ENCODE measurements around the gene FHIT. TPM values are rescaled to one million over a fixed set of nuclear protein-coding genes. Genes with fewer than 3 reads are reported as not detected.
"Not testable (repeated sequence)": the region's sequence is repeated elsewhere in the genome, so short reads cannot be mapped to it uniquely, and the experiment has no call there.

Gene FHIT
- total RNA-seq, 1 experiment from 2014 or later, result 3.9 TPM

DNA sequence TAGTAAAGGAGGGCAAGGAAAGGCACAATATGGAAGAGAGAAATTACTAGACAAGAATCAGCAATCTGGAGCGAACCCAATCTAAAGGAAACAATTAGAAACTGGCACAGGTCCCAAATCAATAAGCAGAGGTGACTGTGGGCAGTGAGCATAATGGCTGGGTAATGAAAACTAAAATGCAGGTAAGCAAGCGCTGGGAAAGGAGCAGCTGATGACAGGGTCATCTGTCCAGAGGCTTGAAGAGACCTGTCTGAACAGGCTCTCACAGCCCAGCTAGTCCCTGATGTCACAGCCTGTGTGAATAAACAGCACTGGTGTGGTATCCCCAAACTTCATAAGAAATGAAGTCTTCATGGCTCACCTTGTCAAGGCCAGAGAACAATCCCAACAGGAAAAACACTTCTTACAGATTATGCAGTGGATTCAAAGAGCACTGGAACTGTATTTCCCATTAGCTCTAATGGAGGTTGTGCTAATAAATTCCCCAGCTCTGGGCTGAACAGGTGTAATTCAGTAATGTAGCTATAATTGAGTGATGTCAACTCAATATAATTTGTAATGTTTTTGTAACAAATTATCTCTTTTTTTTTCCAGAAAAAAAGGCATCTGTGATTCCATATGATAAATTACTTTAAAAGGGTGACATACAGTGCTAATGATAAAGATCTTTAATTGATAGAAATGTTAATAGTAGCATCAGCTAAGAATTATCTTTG is 197.3 kb downstream of the FHIT start:
- no peak for DNase-seq (ENCODE audit: low read depth, low spot score)
- in situ Hi-C loops (cut with HindIII; ENCODE audit: low pct_unique_long_range_greater_than_20kb, low sequenced_read_pairs), result no loop called here

DNA sequence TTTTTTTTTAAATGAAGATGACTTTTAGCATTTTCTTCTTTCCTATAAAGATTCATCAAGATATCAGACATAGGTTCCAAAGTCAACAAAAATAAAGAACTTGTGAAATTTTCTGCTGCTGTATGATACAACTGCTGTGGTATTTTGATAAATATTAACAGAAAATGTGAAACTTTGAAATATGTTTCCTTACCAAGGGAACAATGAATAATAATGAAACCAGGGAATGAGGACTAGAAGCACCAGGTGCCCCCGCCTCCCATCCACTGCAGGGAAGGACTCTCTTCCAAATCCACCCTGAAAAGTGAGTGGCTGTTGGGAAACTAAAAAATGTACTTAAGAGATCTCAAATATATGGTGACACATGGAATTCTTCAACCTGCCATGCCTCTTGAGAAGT is 198.4 kb downstream of the FHIT start:
- in situ Hi-C loops (cut with HindIII; ENCODE audit: low pct_unique_long_range_greater_than_20kb, low sequenced_read_pairs), result no loop called here
- no peak for DNase-seq (ENCODE audit: low read depth, low spot score)

DNA sequence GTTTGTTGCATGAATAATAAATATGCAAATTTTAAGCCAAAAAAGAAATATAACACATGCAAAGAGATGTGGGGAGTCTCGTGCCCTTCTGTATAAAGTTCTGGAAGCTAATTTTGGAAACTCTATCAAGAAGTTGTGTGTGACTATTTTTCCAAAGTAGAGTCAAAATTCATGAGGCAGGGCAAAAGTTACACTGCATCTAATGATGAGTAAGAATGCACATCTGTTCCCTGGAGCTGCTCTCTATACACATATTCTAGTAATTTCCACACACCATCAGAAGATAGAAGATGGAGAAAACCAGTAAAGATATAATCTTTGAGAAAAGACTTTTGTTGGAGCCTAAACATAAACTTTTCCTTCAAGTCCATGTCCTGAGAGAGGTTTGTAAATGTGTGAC is 199.6 kb downstream of the FHIT start:
- in situ Hi-C loops (cut with HindIII; ENCODE audit: low pct_unique_long_range_greater_than_20kb, low sequenced_read_pairs), result no loop called here
- no peak for DNase-seq (ENCODE audit: low read depth, low spot score)

DNA sequence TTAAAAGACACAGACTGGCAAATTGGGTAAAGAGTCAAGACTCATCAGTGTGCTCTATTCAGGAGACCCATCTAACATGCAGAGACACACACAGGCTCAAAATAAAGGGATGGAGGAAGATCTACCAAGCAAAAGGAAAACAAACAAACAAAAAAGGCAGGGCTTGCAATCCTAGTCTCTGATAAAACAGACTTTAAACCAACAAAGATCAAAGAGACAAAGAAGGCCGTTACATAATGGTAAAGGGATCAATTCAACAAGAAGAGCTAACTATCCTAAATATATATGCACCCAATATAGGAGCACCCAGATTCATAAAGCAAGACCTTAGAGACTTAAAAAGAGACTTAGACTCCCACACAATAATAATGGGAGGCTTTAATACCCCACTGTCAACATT is 206.1 kb downstream of the FHIT start:
- DNase-seq (ENCODE audit: low read depth, low spot score); in situ Hi-C loops (cut with HindIII; ENCODE audit: low pct_unique_long_range_greater_than_20kb, low sequenced_read_pairs): not testable (repeated sequence)

DNA sequence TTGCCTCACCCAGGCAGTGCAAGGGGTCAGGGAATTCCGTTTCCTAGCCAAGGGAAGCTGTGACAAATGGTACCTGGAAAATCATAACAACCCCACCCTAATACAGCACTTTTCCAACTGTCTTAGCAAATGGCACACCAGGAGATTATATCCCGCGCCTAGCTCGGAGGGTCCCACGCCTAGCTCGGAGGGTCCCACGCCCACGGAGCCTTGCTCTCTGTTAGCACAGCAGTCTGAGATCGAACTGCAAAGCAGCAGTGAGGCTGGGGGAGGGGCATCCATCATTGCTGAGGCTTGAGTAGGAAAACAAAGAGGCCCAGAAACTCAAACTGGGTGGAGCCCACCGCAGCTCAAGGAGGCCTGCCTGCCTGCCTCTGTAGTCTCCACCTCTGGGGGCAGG is 208.1 kb downstream of the FHIT start:
- no peak for DNase-seq (ENCODE audit: low read depth, low spot score)
- in situ Hi-C loops (cut with HindIII; ENCODE audit: low pct_unique_long_range_greater_than_20kb, low sequenced_read_pairs), result no loop called here

DNA sequence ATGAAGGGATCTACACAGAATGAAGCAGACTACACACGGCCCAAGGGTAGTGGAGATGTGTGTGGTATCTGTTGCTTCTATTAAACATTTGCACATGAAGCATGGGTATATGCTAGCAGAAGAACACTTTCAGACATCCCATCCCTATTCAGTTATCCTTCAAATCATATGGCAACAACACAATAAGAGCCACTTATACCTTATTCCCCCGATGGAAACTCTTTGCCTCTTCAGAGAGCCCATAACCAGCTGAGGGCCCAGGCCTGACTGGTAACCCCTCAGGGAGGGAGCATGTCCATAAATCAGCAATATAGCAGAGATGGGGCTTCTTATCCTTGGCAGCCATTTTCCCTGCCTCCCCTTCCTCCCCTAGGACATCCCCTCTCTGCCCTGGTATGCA is 210.6 kb downstream of the FHIT start:
- in situ Hi-C loops (cut with HindIII; ENCODE audit: low pct_unique_long_range_greater_than_20kb, low sequenced_read_pairs), result no loop called here
- DNase-seq (ENCODE audit: low read depth, low spot score), result no peak

DNA sequence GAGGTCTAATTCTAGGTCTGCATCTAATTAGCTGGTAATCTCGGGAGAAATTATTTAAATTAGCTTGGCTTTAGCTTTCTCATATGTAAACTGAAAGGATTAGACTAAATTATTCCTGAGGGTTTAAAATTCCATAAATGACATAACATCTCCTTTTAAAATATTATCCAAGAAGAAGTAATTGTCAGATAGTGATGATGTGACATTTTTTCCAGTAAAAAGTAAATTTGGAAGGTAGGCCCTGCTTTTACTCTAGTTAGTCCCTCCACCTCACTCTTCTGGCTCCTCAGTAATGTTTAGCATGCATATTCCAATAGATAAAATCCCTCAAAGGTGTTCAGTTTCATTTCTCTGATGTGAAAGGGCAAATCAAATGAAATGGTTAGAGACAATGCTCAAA is 215.7 kb downstream of the FHIT start:
- DNase-seq (ENCODE audit: low read depth, low spot score), result no peak
- in situ Hi-C loops (cut with HindIII; ENCODE audit: low pct_unique_long_range_greater_than_20kb, low sequenced_read_pairs), result no loop called here

DNA sequence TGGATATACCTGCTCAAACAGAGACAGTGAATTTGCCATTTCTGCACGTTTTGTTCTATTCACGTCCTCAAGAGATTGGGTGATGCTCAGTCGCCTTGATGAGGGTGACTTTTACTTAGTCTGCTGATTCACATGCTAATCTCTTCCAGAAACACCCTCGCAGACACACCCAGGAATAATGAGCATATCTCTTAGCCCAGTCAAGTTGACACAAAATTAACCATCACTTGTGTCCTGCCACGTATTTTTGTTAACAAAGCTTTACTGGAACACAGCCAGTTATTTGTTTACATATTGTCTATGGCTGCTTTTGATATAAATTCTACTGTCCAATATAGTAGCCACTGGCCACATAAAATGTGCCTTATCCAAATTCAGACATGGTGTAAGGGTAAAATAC is 218.3 kb downstream of the FHIT start:
- in situ Hi-C loops (cut with HindIII; ENCODE audit: low pct_unique_long_range_greater_than_20kb, low sequenced_read_pairs), result no loop called here

DNA sequence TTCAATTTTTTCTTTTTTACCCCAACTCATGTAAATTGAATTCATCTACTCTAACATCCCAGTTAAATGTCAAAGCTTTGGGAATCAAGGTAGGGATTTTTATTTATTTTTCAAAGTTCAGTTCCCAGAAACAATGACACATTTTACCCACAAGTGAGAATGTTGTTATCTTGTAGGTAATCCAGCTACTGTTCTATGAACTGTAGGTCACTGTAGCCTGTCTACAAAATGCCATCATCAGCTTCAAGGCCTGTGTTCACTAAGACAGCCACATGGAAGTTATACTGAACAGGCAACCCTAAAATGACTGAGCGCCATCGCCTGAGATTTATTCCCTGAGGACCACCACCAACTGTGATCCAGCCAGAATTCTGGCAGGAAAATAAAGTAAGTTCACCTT is 219.7 kb downstream of the FHIT start:
- in situ Hi-C loops (cut with HindIII; ENCODE audit: low pct_unique_long_range_greater_than_20kb, low sequenced_read_pairs), result no loop called here
- DNase-seq (ENCODE audit: low read depth, low spot score), result no peak

More for the DNA sequence above, 218.3 kb downstream of the FHIT start:
- no peak for DNase-seq (ENCODE audit: low read depth, low spot score)

DNA sequence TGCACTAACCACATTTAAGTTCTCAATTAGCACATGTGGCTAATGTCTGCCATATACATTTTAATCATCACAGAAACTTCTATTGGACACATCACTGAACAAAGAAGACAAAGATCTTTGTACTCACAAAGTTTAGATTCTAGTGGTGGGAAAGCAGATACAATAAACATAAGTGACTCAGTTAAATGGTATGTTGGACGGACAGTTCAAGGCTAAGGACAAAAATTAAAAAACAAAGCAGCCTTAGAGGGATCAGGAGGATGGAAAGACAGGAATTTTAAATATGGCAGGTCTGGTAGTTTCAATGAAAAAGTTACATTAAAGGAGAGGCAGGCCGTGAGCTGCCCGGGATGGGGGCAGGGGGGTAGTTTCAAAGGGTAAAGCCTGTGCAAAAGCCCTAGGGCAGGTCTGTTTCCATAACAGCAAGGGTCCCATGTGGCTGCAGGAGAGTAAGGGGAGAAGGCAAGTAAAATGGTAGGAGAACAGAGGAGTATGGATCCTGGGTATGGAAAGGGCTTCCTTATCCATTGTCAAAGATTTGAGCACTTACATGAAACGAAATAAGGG is 220.7 kb downstream of the FHIT start:
- DNase-seq (ENCODE audit: low read depth, low spot score), result peak; percentile 45
- in situ Hi-C loops (cut with HindIII; ENCODE audit: low pct_unique_long_range_greater_than_20kb, low sequenced_read_pairs), result no loop called here

DNA sequence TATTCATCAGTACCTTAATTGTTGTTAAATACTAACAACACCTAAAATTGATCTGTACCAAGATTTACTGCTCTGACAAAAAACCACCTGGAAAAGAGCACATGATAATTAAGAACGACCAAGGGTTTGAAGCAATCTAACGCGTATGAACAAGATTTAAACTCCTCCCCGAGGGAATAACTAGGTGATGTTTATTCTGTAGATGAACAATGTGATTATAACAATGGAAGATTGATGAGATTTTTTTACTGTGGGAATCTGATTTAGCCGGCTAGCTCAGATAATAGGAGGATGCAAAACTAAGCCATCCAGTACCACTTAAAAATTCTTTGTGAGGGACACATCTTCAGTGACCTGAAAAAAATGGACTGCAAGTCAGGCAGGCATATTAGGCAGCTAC is 222.1 kb downstream of the FHIT start:
- DNase-seq (ENCODE audit: low read depth, low spot score), result no peak
- in situ Hi-C loops (cut with HindIII; ENCODE audit: low pct_unique_long_range_greater_than_20kb, low sequenced_read_pairs), result no loop called here

DNA sequence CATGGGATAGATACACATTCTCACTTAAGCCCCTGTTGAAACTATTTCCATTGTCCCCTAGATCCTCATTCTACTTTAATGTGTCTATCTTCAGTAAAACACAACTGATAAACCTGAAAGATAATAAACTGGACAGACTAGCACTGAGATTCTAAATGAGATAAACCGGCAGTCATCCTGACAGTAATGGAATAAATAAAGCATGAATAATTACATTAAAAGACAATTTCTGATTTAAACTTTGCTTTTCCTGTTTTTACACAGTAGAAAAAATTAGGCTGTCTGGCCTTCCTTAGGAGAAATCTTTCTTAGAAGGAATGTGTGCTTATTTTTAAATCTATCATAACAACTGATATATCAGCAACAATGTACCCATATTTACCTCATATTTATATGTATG is 232.4 kb downstream of the FHIT start:
- in situ Hi-C loops (cut with HindIII; ENCODE audit: low pct_unique_long_range_greater_than_20kb, low sequenced_read_pairs), result no loop called here
- no peak for DNase-seq (ENCODE audit: low read depth, low spot score)

DNA sequence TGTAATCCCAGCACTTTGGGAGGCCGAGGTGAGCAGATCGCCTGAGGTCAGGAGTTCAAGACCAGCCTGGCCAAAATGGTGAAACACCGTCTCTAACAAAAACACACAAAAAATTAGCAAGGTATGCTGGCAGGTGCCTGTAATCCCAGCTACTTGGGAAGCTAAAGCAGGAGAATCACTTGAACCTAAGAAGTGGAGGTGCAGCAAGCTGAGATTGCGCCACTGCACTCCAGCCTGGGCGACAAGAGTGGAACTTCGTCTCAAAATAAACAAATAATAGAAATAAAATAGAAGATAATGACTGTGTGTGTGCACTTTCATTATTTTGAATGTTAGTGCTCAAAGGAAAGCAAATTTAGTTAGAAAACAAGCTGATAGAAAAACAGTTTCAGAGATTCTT is 234.2 kb downstream of the FHIT start:
- in situ Hi-C loops (cut with HindIII; ENCODE audit: low pct_unique_long_range_greater_than_20kb, low sequenced_read_pairs); DNase-seq (ENCODE audit: low read depth, low spot score): not testable (repeated sequence)

DNA sequence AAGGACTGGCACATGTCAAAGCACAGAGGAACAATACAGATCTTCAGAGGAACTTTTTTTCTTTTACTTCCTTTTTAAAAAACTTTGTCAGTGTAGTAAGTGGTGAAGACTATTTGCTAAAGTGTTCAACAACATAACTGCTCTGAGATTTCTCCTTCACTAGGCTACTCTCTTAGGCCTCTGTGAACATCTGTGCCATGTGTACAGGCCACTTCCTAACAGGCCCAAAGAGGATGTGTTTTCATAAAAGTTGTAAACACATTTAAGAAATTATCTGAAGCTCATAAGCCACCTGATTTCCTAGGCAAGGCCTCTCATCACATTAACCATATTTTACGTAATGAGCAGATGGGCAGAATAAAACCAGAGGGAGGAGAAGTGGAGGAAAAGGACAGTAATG is 235.4 kb downstream of the FHIT start:
- in situ Hi-C loops (cut with HindIII; ENCODE audit: low pct_unique_long_range_greater_than_20kb, low sequenced_read_pairs), result no loop called here
- no peak for DNase-seq (ENCODE audit: low read depth, low spot score)

DNA sequence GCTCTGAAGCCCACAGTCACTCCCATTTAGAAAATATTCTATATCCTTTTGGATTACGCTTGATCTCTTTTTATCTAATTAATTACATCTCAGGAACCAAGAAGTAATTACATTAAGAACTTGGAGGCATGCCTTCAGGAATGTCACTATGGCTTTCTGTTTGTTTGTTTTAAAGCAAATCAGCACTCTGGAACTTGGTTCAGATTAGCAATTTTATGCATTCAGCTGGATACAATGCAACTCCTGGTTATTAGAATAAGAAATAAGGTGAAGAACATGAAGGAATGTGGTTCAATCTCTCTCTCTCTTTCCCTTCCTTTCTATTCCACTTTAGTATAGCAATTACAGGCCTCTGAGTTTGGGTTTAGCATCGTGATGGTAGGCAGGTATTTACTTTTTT is 235.8 kb downstream of the FHIT start:
- in situ Hi-C loops (cut with HindIII; ENCODE audit: low pct_unique_long_range_greater_than_20kb, low sequenced_read_pairs), result no loop called here
- DNase-seq (ENCODE audit: low read depth, low spot score), result no peak

DNA sequence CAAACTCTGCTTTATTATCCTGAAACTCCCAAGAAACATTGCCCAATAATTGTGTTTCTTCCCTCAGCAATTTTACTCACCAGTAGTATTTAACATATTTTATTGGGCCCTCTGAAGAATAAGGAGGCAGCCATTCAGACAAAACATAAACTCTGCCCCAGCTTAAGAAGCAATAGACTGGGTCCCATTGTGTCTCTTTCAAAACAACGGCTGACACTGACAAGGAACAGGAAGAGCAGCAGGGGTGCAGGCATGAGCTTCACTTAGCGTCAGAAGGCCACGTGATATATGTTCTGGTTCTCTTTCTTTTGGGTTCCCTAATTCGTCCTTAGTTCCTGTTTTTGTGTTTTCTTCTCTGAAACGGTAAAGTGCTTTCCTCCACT is 242.3 kb downstream of the FHIT start:
- in situ Hi-C loops (cut with HindIII; ENCODE audit: low pct_unique_long_range_greater_than_20kb, low sequenced_read_pairs), result no loop called here
- DNase-seq (ENCODE audit: low read depth, low spot score), result peak; percentile 36

DNA sequence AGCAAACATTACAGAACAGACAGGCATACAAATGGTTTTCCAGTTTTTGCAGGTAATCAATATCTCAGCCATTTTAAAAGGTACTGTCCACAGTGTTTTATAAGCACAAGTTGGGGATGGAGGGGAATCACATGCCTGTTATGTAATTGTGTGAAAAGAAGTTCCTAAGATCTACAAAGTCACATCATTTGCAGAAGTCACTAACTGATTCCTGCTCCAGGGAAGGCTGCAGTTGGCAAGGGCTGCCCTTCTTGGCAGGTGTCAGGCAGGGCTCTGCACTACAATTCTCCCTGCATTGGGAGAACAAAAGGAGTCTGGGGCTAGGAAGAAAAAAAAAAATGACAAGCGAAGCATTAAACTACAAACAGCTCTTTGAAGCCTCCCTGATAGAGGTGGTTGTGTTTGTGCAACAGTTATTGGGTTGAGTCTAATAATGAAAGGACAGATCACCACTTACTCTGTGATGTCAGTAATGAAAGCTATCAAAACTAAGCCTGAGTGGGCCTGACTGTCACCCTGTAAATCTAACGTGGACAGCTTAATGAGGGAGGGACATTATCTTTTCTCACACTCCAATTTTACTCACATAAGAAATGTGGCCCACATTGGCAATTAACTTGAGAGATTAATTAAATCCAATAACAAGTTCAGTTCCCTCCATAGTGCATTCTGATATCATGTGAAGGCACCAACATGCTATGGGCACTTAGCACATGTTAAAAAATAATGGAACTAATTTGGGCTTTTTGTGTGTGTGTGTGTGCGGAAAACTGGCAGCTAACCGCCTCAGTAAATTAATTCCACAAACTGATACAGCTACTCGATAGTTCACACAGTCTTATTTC is 242.9 kb downstream of the FHIT start:
- DNase-seq (ENCODE audit: low read depth, low spot score), result no peak
- in situ Hi-C loops (cut with HindIII; ENCODE audit: low pct_unique_long_range_greater_than_20kb, low sequenced_read_pairs), result no loop called here

DNA sequence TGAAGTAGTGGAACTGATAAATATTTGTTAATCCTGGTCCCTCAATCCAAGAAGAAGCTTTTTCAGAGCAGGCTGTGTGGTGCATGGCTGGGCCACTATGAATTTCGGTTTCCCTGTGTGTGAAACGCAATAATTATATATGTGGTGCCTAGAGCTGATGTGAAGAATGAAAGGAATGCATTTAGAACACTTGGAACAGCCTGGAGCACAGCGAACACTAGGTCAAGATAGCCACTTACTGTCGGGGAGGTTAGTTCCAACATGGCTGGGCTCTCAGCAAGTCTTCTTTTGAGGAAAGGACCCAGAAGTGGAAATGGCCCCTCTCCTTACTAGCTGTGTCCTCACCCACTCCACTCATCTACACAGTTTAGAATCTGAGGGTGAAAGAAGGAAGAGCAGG is 245.7 kb downstream of the FHIT start:
- DNase-seq (ENCODE audit: low read depth, low spot score), result no peak
- in situ Hi-C loops (cut with HindIII; ENCODE audit: low pct_unique_long_range_greater_than_20kb, low sequenced_read_pairs), result no loop called here

DNA sequence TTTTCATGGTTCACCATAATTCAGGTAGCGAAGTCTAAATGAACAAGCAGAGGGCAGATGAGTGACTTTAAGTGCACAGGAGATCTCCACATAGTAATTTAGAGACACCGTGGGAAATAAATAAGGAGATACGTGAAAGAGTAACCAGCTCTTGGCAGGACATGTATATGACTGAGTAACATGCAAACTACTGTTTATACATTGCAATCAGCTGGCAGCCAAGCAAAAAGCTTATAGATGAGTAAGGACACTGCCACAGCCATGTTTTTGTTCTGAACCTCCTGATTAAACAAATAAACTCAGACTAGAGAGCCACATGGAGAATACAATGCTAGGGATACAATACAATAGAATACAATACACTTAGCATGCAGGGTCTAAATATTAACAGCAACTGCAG is 252.4 kb downstream of the FHIT start:
- in situ Hi-C loops (cut with HindIII; ENCODE audit: low pct_unique_long_range_greater_than_20kb, low sequenced_read_pairs), result no loop called here
- no peak for DNase-seq (ENCODE audit: low read depth, low spot score)
